HG03196 (cell line): Measurements from ENCODE around the gene SDK2.

Experiments
- ATAC-seq: cut with Tn5 transposase; IDR thresholded peaks from one replicate; pipeline ENCODE4 v1.9.1; 2021; ENCODE audit not compliant: unreplicated experiment

The SDK2 gene

GRCh38 chr17:73292031-73292531 lies 352.2 kb downstream of the SDK2 start:
- no peak for ATAC-seq

GRCh38 chr17:73291260-73291801 lies 352.9 kb downstream of the SDK2 start:
- ATAC-seq = peak; percentile 85

- peak; percentile 41 for ATAC-seq
These were observed 353.6 kb downstream of the SDK2 start for GRCh38 chr17:73290399-73291259.

GRCh38 chr17:73289549-73290254 lies 354.5 kb downstream of the SDK2 start:
- no peak for ATAC-seq

- ATAC-seq = no peak
These were observed 355.5 kb downstream of the SDK2 start for GRCh38 chr17:73288534-73289302.

GRCh38 chr17:73286863-73287296 lies 357.4 kb downstream of the SDK2 start:
- ATAC-seq = no peak

GRCh38 chr17:73285916-73286862 lies 358.1 kb downstream of the SDK2 start:
- no peak for ATAC-seq

GRCh38 chr17:73285603-73285908 lies 358.7 kb downstream of the SDK2 start:
- no peak for ATAC-seq

GRCh38 chr17:73284906-73285602 lies 359.2 kb downstream of the SDK2 start:
- no peak for ATAC-seq
